ENCODE results near the gene ST3GAL5. TPM values are rescaled to one million over a fixed set of nuclear protein-coding genes. Genes with fewer than 3 reads are reported as not detected.
"Not testable (repeated sequence)": the region's sequence is repeated elsewhere in the genome, so short reads cannot be mapped to it uniquely, and the experiment has no call there.

The ST3GAL5 gene
- total and polyA plus RNA-seq, 10 donors, result 18.7 to 124 (median 74.1) TPM

- Histone ChIP-seq H3K4me3 (no peak overlapping the region), H3K4me1 (peaks cover 6 to 47% (median 31%) of the 10 kb centered on the region in 6 donors), H3K36me3 (no peaks in the 10 kb centered on the region), H3K9me3 (peaks cover 0 to 7% (median 5%) of the 10 kb centered on the region in 8 donors), H3K27me3 (replicated peaks in 1 of 7) (no peaks in the 10 kb centered on the region), H3K27ac (peak overlapping the region; percentile 58 to 86 (median 77))
- intact Hi-C loops (cut with DNase I; ENCODE audit: low total_unique reads), result no loop called here
- WGBS, 5 donors, result 69 to 84% (median 74%) methylated on average over 18 to 22 of the region's 22 CpGs
- TF ChIP-seq POLR2AphosphoS5 (IDR thresholded peaks at IDR 0.05), result peak; percentile 57 to 73 (median 59)
- no peak for TF ChIP-seq POLR2A (IDR thresholded peaks at IDR 0.05)
- peak; percentile 81 for DNase-seq
Observed at GRCh38 chr2:85936421-85937068, 47.8 kb upstream of the ST3GAL5 start.

GRCh38 chr2:85935746-85936208 lies 47.0 kb upstream of the ST3GAL5 start:
- Histone ChIP-seq H3K4me3 (no peak overlapping the region), H3K4me1 (peaks cover 6 to 47% (median 31%) of the 10 kb centered on the region in 6 donors), H3K9me3 (no peaks in the 10 kb centered on the region), H3K27ac (peak overlapping the region in 7 of 8 donors; percentile 58 to 86 (median 81)), H3K27me3 (replicated peaks in 1 of 7) (no peaks in the 10 kb centered on the region), H3K36me3 (no peaks in the 10 kb centered on the region)
- TF ChIP-seq POLR2A (IDR thresholded peaks at IDR 0.05) (no peak), POLR2AphosphoS5 (IDR thresholded peaks at IDR 0.05) (no peak)
- no peak for DNase-seq
- intact Hi-C loops (cut with DNase I; ENCODE audit: low total_unique reads), result no loop called here
- WGBS, 5 donors, result 54 to 85% (median 77%) methylated on average over 3 of the region's 3 CpGs

GRCh38 chr2:85935170-85935745 lies 46.5 kb upstream of the ST3GAL5 start:
- intact Hi-C loops (cut with DNase I; ENCODE audit: low total_unique reads), result no loop called here
- no peaks in the 10 kb centered on the region for H3K27me3 ChIP-seq (replicated peaks in 1 of 7)
- 72 to 89% (median 82%) methylated on average over 6 of the region's 6 CpGs for WGBS, 5 donors
- peak overlapping the region in 7 of 8 donors; percentile 58 to 86 (median 81) for H3K27ac ChIP-seq
- no peaks in the 10 kb centered on the region for H3K36me3 ChIP-seq
- peaks cover 6 to 47% (median 31%) of the 10 kb centered on the region in 6 donors for H3K4me1 ChIP-seq
- DNase-seq, result no peak
- TF ChIP-seq POLR2A (IDR thresholded peaks at IDR 0.05) (no peak), POLR2AphosphoS5 (IDR thresholded peaks at IDR 0.05) (no peak)
- TF ChIP-seq, protein P1, sequence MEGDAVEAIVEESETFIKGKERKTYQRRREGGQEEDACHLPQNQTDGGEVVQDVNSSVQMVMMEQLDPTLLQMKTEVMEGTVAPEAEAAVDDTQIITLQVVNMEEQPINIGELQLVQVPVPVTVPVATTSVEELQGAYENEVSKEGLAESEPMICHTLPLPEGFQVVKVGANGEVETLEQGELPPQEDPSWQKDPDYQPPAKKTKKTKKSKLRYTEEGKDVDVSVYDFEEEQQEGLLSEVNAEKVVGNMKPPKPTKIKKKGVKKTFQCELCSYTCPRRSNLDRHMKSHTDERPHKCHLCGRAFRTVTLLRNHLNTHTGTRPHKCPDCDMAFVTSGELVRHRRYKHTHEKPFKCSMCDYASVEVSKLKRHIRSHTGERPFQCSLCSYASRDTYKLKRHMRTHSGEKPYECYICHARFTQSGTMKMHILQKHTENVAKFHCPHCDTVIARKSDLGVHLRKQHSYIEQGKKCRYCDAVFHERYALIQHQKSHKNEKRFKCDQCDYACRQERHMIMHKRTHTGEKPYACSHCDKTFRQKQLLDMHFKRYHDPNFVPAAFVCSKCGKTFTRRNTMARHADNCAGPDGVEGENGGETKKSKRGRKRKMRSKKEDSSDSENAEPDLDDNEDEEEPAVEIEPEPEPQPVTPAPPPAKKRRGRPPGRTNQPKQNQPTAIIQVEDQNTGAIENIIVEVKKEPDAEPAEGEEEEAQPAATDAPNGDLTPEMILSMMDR (IDR thresholded peaks at IDR 0.05 in 8 of 11, conservative IDR thresholded peaks at IDR 0.05 in 3 of 11), result no peak
- H3K4me3 ChIP-seq, result no peak overlapping the region
- H3K9me3 ChIP-seq, result no peaks in the 10 kb centered on the region

DNA sequence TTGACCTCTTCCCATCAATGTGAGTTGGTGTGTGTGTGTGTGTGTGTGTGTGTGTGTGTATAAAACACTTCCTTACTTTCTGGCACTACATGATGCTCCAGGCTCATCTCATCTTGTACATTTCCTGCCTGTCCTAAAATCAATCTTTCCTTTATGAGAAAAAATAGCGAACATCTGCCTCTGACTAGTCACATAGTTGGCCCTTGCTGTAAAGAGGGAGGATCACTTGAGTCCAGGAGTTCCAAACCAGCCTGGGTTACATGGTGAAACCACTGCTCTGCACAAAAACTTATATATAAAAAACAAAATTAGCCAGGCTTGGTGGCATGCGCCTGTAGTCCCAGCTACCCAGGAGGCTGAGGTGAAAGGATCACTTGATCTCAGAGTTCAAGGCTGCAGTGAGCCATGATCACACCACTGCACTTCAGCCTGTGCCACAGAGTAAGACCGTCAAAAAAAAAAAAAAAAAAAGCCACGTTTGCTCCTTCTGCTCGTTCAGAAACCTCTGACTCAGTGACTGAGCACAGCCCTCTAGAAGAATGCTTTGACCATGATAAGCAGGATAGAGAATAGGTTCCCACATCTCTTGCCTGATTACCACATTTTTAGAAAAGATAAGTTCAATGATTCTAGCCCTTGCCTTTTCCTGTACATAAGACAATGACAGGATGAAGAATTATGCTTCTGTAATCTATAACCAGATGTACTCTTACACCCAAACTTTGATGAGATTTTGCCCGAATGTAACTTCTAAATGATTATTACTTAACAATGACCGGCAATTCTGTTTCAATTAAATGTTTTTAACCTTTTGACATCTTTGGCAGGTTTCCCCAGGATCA lies 45.2 kb upstream of the ST3GAL5 start:
- no peak for DNase-seq
- H3K9me3 ChIP-seq, result no peaks in the 10 kb centered on the region
- H3K4me3 ChIP-seq, result no peak overlapping the region
- H3K36me3 ChIP-seq, result no peaks in the 10 kb centered on the region
- H3K4me1 ChIP-seq, result peaks cover 6 to 48% (median 31%) of the 10 kb centered on the region in 6 donors
- intact Hi-C loops (cut with DNase I; ENCODE audit: low total_unique reads), result no loop called here
- TF ChIP-seq, protein P1 (IDR thresholded peaks at IDR 0.05 in 8 of 11, conservative IDR thresholded peaks at IDR 0.05 in 3 of 11), result no peak
- no peak for TF ChIP-seq POLR2AphosphoS5 (IDR thresholded peaks at IDR 0.05)
- no peak for TF ChIP-seq POLR2A (IDR thresholded peaks at IDR 0.05)
- no peaks in the 10 kb centered on the region for H3K27me3 ChIP-seq (replicated peaks in 1 of 7)
- 32 to 42% (median 34%) methylated on average over 7 of the region's 7 CpGs for WGBS, 5 donors
- peak overlapping the region in 7 of 8 donors; percentile 55 to 86 (median 73) for H3K27ac ChIP-seq

DNA sequence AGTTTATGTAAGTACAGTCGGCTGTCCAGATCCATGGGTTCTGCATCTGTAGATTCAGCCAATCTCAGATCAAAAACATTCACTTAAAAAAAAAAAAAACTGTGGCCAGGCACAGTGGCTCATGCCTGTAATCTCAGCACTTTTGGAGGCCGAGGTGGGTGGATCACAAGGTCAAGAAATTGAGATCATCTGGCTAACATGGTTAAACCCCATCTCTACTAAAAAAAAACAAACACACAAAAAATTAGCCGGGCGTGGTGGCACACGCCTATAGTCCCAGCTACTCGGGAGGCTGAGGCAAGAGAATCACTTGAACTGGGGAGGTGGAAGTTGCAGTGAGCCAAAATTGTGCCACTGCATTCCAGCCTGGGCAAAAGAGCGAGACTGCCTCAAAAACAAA lies 42.4 kb upstream of the ST3GAL5 start:
- H3K36me3 ChIP-seq; DNase-seq; H3K27me3 ChIP-seq (replicated peaks in 1 of 7); H3K27ac ChIP-seq; H3K9me3 ChIP-seq; intact Hi-C loops (cut with DNase I; ENCODE audit: low total_unique reads); H3K4me3 ChIP-seq: not testable (repeated sequence)
- peaks cover 6 to 34% (median 16%) of the 10 kb centered on the region in 6 donors for H3K4me1 ChIP-seq
- 85 to 97% (median 93%) methylated on average over 7 of the region's 7 CpGs for WGBS, 5 donors
